CD14-positive monocyte (primary cell): ENCODE measurements around the gene PLCL2. TPM values are rescaled to one million over a fixed set of nuclear protein-coding genes. Genes with fewer than 3 reads are reported as not detected.

Source experiments
- DNase-seq, 3 donors: peaks; one replicate each; pipeline ENCODE4 v3.0.0-alpha.2; 2011 to 2022
- H2AFZ ChIP-seq: 2 replicates; pipeline ENCODE4 v1.6.0; 2012; ENCODE audit warnings: mild to moderate bottlenecking, low read depth, low read length, inconsistent platforms; ENCODE audit not compliant: insufficient read depth, poor library complexity, severe bottlenecking
- H3K27ac ChIP-seq, 2 donors: 1 replicate in 1 of 2; 2 replicates in 1 of 2; pipeline ENCODE4 v1.5.1; 2012 to 2013; ENCODE audit warnings: low read length in 2 of 2, control low read depth in 1 of 2, inconsistent platforms in 1 of 2, low read depth in 1 of 2, mild to moderate bottlenecking in 1 of 2
- H3K27me3 ChIP-seq, 2 donors: one replicate each; pipeline versions ENCODE4 v1.6.0 to v1.6.1; 2011 to 2013; ENCODE audit warnings: low read length in 2 of 2; ENCODE audit not compliant: control insufficient read depth in 2 of 2, insufficient read depth in 2 of 2
- H3K36me3 ChIP-seq, 2 donors: replicated peaks in 1 of 2; 1 replicate in 1 of 2; 2 replicates in 1 of 2; pipeline versions ENCODE4 v1.5.1 to v1.6.1; 2012 to 2013; ENCODE audit warnings: low read length in 2 of 2, control low read depth in 1 of 2, inconsistent platforms in 1 of 2, mild to moderate bottlenecking in 1 of 2; ENCODE audit not compliant: insufficient read depth in 2 of 2, control insufficient read depth in 1 of 2
- H3K4me1 ChIP-seq, 2 donors: 1 replicate in 1 of 2; 2 replicates in 1 of 2; pipeline versions ENCODE4 v1.5.1 to v1.6.1; 2012 to 2013; ENCODE audit warnings: low read length in 2 of 2, control low read depth in 1 of 2, inconsistent platforms in 1 of 2, mild to moderate bottlenecking in 1 of 2, moderate library complexity in 1 of 2; ENCODE audit not compliant: insufficient read depth in 2 of 2, control insufficient read depth in 1 of 2
- H3K4me2 ChIP-seq: replicated peaks from 2 replicates; pipeline ENCODE3; 2012; ENCODE audit warnings: low read length, moderate library complexity, mild to moderate bottlenecking; ENCODE audit not compliant: poor library complexity, severe bottlenecking; ENCODE audit errors: extremely low read depth
- H3K4me3 ChIP-seq, 3 experiments: fragments of 200-600 bp in 1 of 3; sonication (generic) in 1 of 3; replicated peaks in 1 of 3; 1 replicate in 2 of 3; 2 replicates in 1 of 3; pipeline ENCODE4 v1.5.1; 2011 to 2013; ENCODE audit warnings: low read length in 3 of 3, mild to moderate bottlenecking in 3 of 3, control low read depth in 2 of 3, low read depth in 2 of 3, inconsistent platforms in 1 of 3, moderate library complexity in 1 of 3
- H3K79me2 ChIP-seq: 2 replicates; pipeline ENCODE4 v1.6.0; 2012; ENCODE audit warnings: mild to moderate bottlenecking, control low read depth, inconsistent platforms, low read length, moderate library complexity; ENCODE audit not compliant: insufficient read depth
- H3K9ac ChIP-seq: 2 replicates; pipeline ENCODE4 v1.6.0; 2017; ENCODE audit warnings: low read length, mild to moderate bottlenecking; ENCODE audit not compliant: insufficient read depth, poor library complexity, severe bottlenecking
- H3K9me3 ChIP-seq, 2 donors: replicated peaks in 1 of 2; 1 replicate in 1 of 2; 2 replicates in 1 of 2; pipeline versions ENCODE4 v1.5.1 to v1.6.1; 2012 to 2013; ENCODE audit warnings: low read length in 2 of 2, control low read depth in 1 of 2; ENCODE audit not compliant: control insufficient read depth in 1 of 2, insufficient read depth in 1 of 2
- H4K20me1 ChIP-seq: 2 replicates; pipeline ENCODE4 v1.6.0; 2012; ENCODE audit warnings: mild to moderate bottlenecking, low read length, control low read depth, moderate library complexity; ENCODE audit not compliant: insufficient read depth
- H3K27ac Mint-ChIP-seq, 7 donors: one replicate each; pipeline ENCODE4 v1.8.0; 2020; ENCODE audit warnings: mild to moderate bottlenecking in 7 of 7, mixed read lengths in 7 of 7, moderate library complexity in 6 of 7, inconsistent platforms in 2 of 7
- H3K27me3 Mint-ChIP-seq, 3 donors: one replicate each; pipeline ENCODE4 v1.8.0; 2021 to 2022; ENCODE audit warnings: low read depth in 3 of 3, mild to moderate bottlenecking in 3 of 3, mixed read lengths in 3 of 3, moderate library complexity in 3 of 3, inconsistent platforms in 1 of 3
- H3K36me3 Mint-ChIP-seq, 2 donors: one replicate each; pipeline ENCODE4 v1.8.0; 2020; ENCODE audit warnings: mixed read lengths in 2 of 2, inconsistent platforms in 1 of 2, mild to moderate bottlenecking in 1 of 2
- H3K4me1 Mint-ChIP-seq: one replicate; pipeline ENCODE4 v1.8.0; 2020; ENCODE audit warnings: mild to moderate bottlenecking, mixed read lengths
- H3K4me3 Mint-ChIP-seq, 2 donors: one replicate each; pipeline ENCODE4 v1.8.0; 2020; ENCODE audit warnings: mild to moderate bottlenecking in 2 of 2, mixed read lengths in 2 of 2, moderate library complexity in 1 of 2
- H3K9me3 Mint-ChIP-seq, 7 donors: one replicate each; pipeline ENCODE4 v1.8.0; 2020 to 2022; ENCODE audit warnings: mixed read lengths in 7 of 7, mild to moderate bottlenecking in 6 of 7, moderate library complexity in 6 of 7, inconsistent platforms in 2 of 7
- WGBS: methylation state at CpG from one replicate; pipeline ENCODE4 v1.1.5; 2013; ENCODE audit warnings: missing lambda C conversion rate; ENCODE audit not compliant: insufficient coverage; 5-methylcytosine and 5-hydroxymethylcytosine counted together
- intact Hi-C, 2 donors: fragments of 100-400 bp; cut with micrococcal nuclease; formaldehyde crosslinking; loops; one replicate each; pipeline versions ENCODE4 v1.15.0 to v1.15.1; 2023
- polyA plus RNA-seq, 3 donors: library from polyadenylated mRNA; depleted of rRNA in 1 of 3; unstranded in 2 of 3; stranded (reverse) in 1 of 3; fragments of 300-500 nt in 2 of 3; fragments of >200 nt in 1 of 3; fragmentation: Illumina TruSeq in 2 of 3; gene quantifications; 1 replicate in 2 of 3; 2 replicates in 1 of 3; pipeline ENCODE4 v1.2.3, GENCODE V29; 2012 to 2021
- TF ChIP-seq, protein P1 (sequence below): fragments of 200-600 bp; IDR thresholded peaks from one replicate; pipeline ENCODE4 v1.8.0; 2022; ENCODE audit warnings: antibody characterized with exemption, mild to moderate bottlenecking

Gene PLCL2
- polyA plus RNA-seq, 3 donors: 18.8 to 32.5 (median 26.8) TPM

DNA sequence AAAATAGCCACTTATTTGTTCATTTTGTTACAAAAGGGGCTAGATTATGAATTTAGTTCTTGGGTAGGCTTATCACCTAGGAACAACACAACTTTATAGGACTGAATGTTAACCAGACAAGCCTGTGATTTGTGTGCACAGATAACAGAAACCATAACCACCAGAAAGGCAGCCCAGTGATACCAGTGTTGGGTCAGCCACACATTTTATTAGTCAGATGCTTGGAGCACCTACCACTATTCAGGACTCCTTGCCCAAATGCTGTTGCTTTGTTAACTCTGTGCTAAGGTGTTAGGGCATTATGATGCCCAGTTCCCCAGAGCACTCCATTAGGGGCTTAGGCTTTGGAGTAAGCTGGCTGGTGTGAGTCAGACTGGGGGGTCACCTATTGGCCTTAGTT is 22.5 kb downstream of the PLCL2 start:
- peaks cover 64% of the 10 kb centered on the region for H3K4me1 Mint-ChIP-seq
- H3K79me2 ChIP-seq: peaks cover 97% of the 10 kb centered on the region
- H4K20me1 ChIP-seq: peaks cover 100% of the 10 kb centered on the region
- H3K4me1 ChIP-seq: peaks cover 16 to 23% of the 10 kb centered on the region in 2 donors
- no peaks in the 10 kb centered on the region for H3K27me3 Mint-ChIP-seq
- no peak for DNase-seq
- no peaks in the 10 kb centered on the region for H3K36me3 ChIP-seq
- H2AFZ ChIP-seq: no peak overlapping the region
- H3K9me3 ChIP-seq: no peaks in the 10 kb centered on the region
- intact Hi-C loops: no loop called here
- H3K27me3 ChIP-seq: no peaks in the 10 kb centered on the region
- H3K9me3 Mint-ChIP-seq: peaks cover 0 to 8% (median 5%) of the 10 kb centered on the region in 7 donors
- H3K27ac Mint-ChIP-seq: peak overlapping the region in 1 of 7 donors; percentile 18
- H3K4me3 ChIP-seq: no peak overlapping the region
- H3K4me2 ChIP-seq: no peak overlapping the region
- no peak overlapping the region for H3K9ac ChIP-seq
- TF ChIP-seq, protein P1, sequence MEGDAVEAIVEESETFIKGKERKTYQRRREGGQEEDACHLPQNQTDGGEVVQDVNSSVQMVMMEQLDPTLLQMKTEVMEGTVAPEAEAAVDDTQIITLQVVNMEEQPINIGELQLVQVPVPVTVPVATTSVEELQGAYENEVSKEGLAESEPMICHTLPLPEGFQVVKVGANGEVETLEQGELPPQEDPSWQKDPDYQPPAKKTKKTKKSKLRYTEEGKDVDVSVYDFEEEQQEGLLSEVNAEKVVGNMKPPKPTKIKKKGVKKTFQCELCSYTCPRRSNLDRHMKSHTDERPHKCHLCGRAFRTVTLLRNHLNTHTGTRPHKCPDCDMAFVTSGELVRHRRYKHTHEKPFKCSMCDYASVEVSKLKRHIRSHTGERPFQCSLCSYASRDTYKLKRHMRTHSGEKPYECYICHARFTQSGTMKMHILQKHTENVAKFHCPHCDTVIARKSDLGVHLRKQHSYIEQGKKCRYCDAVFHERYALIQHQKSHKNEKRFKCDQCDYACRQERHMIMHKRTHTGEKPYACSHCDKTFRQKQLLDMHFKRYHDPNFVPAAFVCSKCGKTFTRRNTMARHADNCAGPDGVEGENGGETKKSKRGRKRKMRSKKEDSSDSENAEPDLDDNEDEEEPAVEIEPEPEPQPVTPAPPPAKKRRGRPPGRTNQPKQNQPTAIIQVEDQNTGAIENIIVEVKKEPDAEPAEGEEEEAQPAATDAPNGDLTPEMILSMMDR: no peak
- H3K27ac ChIP-seq: no peak overlapping the region
- peaks cover 6 to 18% of the 10 kb centered on the region in 2 donors for H3K36me3 Mint-ChIP-seq
- no peak overlapping the region for H3K4me3 Mint-ChIP-seq

GRCh38 chr3:16908016-16908807 is 23.5 kb downstream of the PLCL2 start:
- 94% methylated on average over 2 of the region's 6 CpGs for WGBS
- no peak overlapping the region for H3K4me2 ChIP-seq
- peak overlapping the region in 1 of 2 donors; percentile 42 for H3K27ac ChIP-seq
- DNase-seq: no peak
- peaks cover 9 to 18% of the 10 kb centered on the region in 2 donors for H3K36me3 Mint-ChIP-seq
- TF ChIP-seq, protein P1: no peak
- no peak overlapping the region for H2AFZ ChIP-seq
- no peaks in the 10 kb centered on the region for H3K9me3 ChIP-seq
- peaks cover 0 to 8% (median 5%) of the 10 kb centered on the region in 7 donors for H3K9me3 Mint-ChIP-seq
- no peak overlapping the region for H3K4me3 Mint-ChIP-seq
- peak overlapping the region in 4 of 7 donors; percentile 2 to 62 (median 10) for H3K27ac Mint-ChIP-seq
- intact Hi-C loops: no loop called here
- H3K9ac ChIP-seq: no peak overlapping the region
- peaks cover 97% of the 10 kb centered on the region for H3K79me2 ChIP-seq
- no peak overlapping the region for H3K4me3 ChIP-seq
- no peaks in the 10 kb centered on the region for H3K36me3 ChIP-seq
- peaks cover 25 to 33% of the 10 kb centered on the region in 2 donors for H3K4me1 ChIP-seq
- peaks cover 100% of the 10 kb centered on the region for H4K20me1 ChIP-seq
- no peaks in the 10 kb centered on the region for H3K27me3 ChIP-seq
- H3K4me1 Mint-ChIP-seq: peaks cover 70% of the 10 kb centered on the region
- no peaks in the 10 kb centered on the region for H3K27me3 Mint-ChIP-seq
